AG08395 (cell line): ENCODE data around the gene VSIG10L.

Source experiments
- DNase-seq: peaks from one replicate; pipeline ENCODE4 v3.0.0; 2012; ENCODE audit warnings: mixed read lengths, low spot score

Gene VSIG10L

GRCh38 chr19:51365211-51365964 lies 23.4 kb upstream of the VSIG10L start:
- peak; percentile 30 for DNase-seq

GRCh38 chr19:51364200-51365106 lies 22.5 kb upstream of the VSIG10L start:
- no peak for DNase-seq

- DNase-seq, result no peak
Observed at GRCh38 chr19:51361239-51361638, 19.3 kb upstream of the VSIG10L start.

- peak; percentile 90 for DNase-seq
Observed at GRCh38 chr19:51359294-51359693, 17.4 kb upstream of the VSIG10L start.

GRCh38 chr19:51357952-51358351 lies 16.0 kb upstream of the VSIG10L start:
- no peak for DNase-seq

- no peak for DNase-seq
Observed at GRCh38 chr19:51356159-51356801, 14.3 kb upstream of the VSIG10L start.

GRCh38 chr19:51354742-51355148 lies 12.8 kb upstream of the VSIG10L start:
- DNase-seq, result no peak

GRCh38 chr19:51354103-51354741 lies 12.3 kb upstream of the VSIG10L start:
- no peak for DNase-seq

GRCh38 chr19:51352783-51353360 lies 10.9 kb upstream of the VSIG10L start:
- DNase-seq, result no peak

- DNase-seq, result no peak
Observed at GRCh38 chr19:51351266-51351990, 9.5 kb upstream of the VSIG10L start.

GRCh38 chr19:51347209-51347928 lies 5.4 kb upstream of the VSIG10L start:
- DNase-seq, result no peak

- DNase-seq, result no peak
Observed at GRCh38 chr19:51346742-51347141, 4.8 kb upstream of the VSIG10L start.

- no peak for DNase-seq
Observed at GRCh38 chr19:51345076-51345620, 3.2 kb upstream of the VSIG10L start.

GRCh38 chr19:51342631-51343569 lies 961 bp upstream of the VSIG10L start:
- DNase-seq, result no peak

GRCh38 chr19:51341066-51341465 lies 873 bp downstream of the VSIG10L start:
- no peak for DNase-seq

GRCh38 chr19:51339687-51340656 lies 2.0 kb downstream of the VSIG10L start:
- DNase-seq, result peak; percentile 99

GRCh38 chr19:51339313-51339686 lies 2.6 kb downstream of the VSIG10L start:
- no peak for DNase-seq
